T-helper 22 cell (primary cell): Measurements from ENCODE around the gene ABHD2.
"Not testable (repeated sequence)": the region's sequence is repeated elsewhere in the genome, so short reads cannot be mapped to it uniquely, and the experiment has no call there.

Experiments
- DNase-seq: peaks from one replicate; pipeline ENCODE4 v3.0.0-alpha.2; 2020; ENCODE audit warnings: low read depth

The ABHD2 gene

GRCh38 chr15:89120479-89121000 lies 32.3 kb downstream of the ABHD2 start:
- DNase-seq = not testable (repeated sequence)

GRCh38 chr15:89121414-89121813 lies 33.2 kb downstream of the ABHD2 start:
- no peak for DNase-seq

- no peak for DNase-seq
Observed at GRCh38 chr15:89122505-89123180, 34.4 kb downstream of the ABHD2 start.

- no peak for DNase-seq
Observed at GRCh38 chr15:89123181-89123525, 34.9 kb downstream of the ABHD2 start.

- no peak for DNase-seq
Observed at GRCh38 chr15:89125088-89125826, 37.0 kb downstream of the ABHD2 start.

GRCh38 chr15:89126009-89126408 lies 37.8 kb downstream of the ABHD2 start:
- DNase-seq = no peak

- no peak for DNase-seq
Observed at GRCh38 chr15:89127054-89127702, 38.9 kb downstream of the ABHD2 start.

- DNase-seq = no peak
Observed at GRCh38 chr15:89128320-89129122, 40.3 kb downstream of the ABHD2 start.

GRCh38 chr15:89129123-89129815 lies 41.0 kb downstream of the ABHD2 start:
- DNase-seq = peak; percentile 35

- no peak for DNase-seq
Observed at GRCh38 chr15:89129816-89130134, 41.5 kb downstream of the ABHD2 start.

GRCh38 chr15:89130201-89130600 lies 41.9 kb downstream of the ABHD2 start:
- DNase-seq = no peak

- DNase-seq = no peak
Observed at GRCh38 chr15:89131731-89132130, 43.5 kb downstream of the ABHD2 start.

GRCh38 chr15:89132611-89133507 lies 44.6 kb downstream of the ABHD2 start:
- no peak for DNase-seq

- not testable (repeated sequence) for DNase-seq
Observed at GRCh38 chr15:89135387-89136077, 47.3 kb downstream of the ABHD2 start.

- DNase-seq = no peak
Observed at GRCh38 chr15:89136078-89136806, 48.0 kb downstream of the ABHD2 start.

GRCh38 chr15:89136818-89137772 lies 48.8 kb downstream of the ABHD2 start:
- no peak for DNase-seq

- DNase-seq = no peak
Observed at GRCh38 chr15:89137926-89138325, 49.7 kb downstream of the ABHD2 start.

- no peak for DNase-seq
Observed at GRCh38 chr15:89138999-89139612, 50.9 kb downstream of the ABHD2 start.
